ENCODE results near the gene TNFAIP8L3.

The TNFAIP8L3 gene

GRCh38 chr15:51089699-51090453 is 4.8 kb downstream of the TNFAIP8L3 start:
- DNase-seq (ENCODE audit: low read depth in 3 of 3) = no peak

GRCh38 chr15:51089041-51089440 is 5.7 kb downstream of the TNFAIP8L3 start:
- no peak for DNase-seq (ENCODE audit: low read depth in 3 of 3)

- no peak for DNase-seq (ENCODE audit: low read depth in 3 of 3)
These were observed 6.1 kb downstream of the TNFAIP8L3 start for GRCh38 chr15:51088585-51088984.

- no peak for DNase-seq (ENCODE audit: low read depth in 3 of 3)
These were observed 7.2 kb downstream of the TNFAIP8L3 start for GRCh38 chr15:51087513-51087912.

- DNase-seq (ENCODE audit: low read depth in 3 of 3) = no peak
These were observed 8.3 kb downstream of the TNFAIP8L3 start for GRCh38 chr15:51086409-51086808.

- no peak for DNase-seq (ENCODE audit: low read depth in 3 of 3)
These were observed 8.9 kb downstream of the TNFAIP8L3 start for GRCh38 chr15:51085764-51086163.

GRCh38 chr15:51083641-51084166 is 11.0 kb downstream of the TNFAIP8L3 start:
- no peak for DNase-seq (ENCODE audit: low read depth in 3 of 3)

- no peak for DNase-seq (ENCODE audit: low read depth in 3 of 3)
These were observed 12.5 kb downstream of the TNFAIP8L3 start for GRCh38 chr15:51082246-51082645.

GRCh38 chr15:51080286-51080685 is 14.4 kb downstream of the TNFAIP8L3 start:
- no peak for DNase-seq (ENCODE audit: low read depth in 3 of 3)

GRCh38 chr15:51079226-51079625 is 15.5 kb downstream of the TNFAIP8L3 start:
- DNase-seq (ENCODE audit: low read depth in 3 of 3) = no peak

- peak in 2 of 3 experiments; percentile 26 to 34 for DNase-seq (ENCODE audit: low read depth in 3 of 3)
These were observed 17.2 kb downstream of the TNFAIP8L3 start for GRCh38 chr15:51077221-51078153.

GRCh38 chr15:51076524-51077220 is 18.0 kb downstream of the TNFAIP8L3 start:
- DNase-seq (ENCODE audit: low read depth in 3 of 3) = no peak

- DNase-seq (ENCODE audit: low read depth in 3 of 3) = no peak
These were observed 18.7 kb downstream of the TNFAIP8L3 start for GRCh38 chr15:51075826-51076523.

- no peak for DNase-seq (ENCODE audit: low read depth in 3 of 3)
These were observed 19.3 kb downstream of the TNFAIP8L3 start for GRCh38 chr15:51075364-51075763.

- no peak for DNase-seq (ENCODE audit: low read depth in 3 of 3)
These were observed 19.8 kb downstream of the TNFAIP8L3 start for GRCh38 chr15:51074926-51075325.

GRCh38 chr15:51071578-51071977 is 23.1 kb downstream of the TNFAIP8L3 start:
- no peak for DNase-seq (ENCODE audit: low read depth in 3 of 3)

- no peak for DNase-seq (ENCODE audit: low read depth in 3 of 3)
These were observed 24.7 kb downstream of the TNFAIP8L3 start for GRCh38 chr15:51069983-51070382.

GRCh38 chr15:51067510-51067909 is 27.2 kb downstream of the TNFAIP8L3 start:
- DNase-seq (ENCODE audit: low read depth in 3 of 3) = no peak

- DNase-seq (ENCODE audit: low read depth in 3 of 3) = no peak
These were observed 28.9 kb downstream of the TNFAIP8L3 start for GRCh38 chr15:51065781-51066180.

GRCh38 chr15:51065261-51065660 is 29.4 kb downstream of the TNFAIP8L3 start:
- DNase-seq (ENCODE audit: low read depth in 3 of 3) = no peak

GRCh38 chr15:51062736-51063135 is 32.0 kb downstream of the TNFAIP8L3 start:
- no peak for DNase-seq (ENCODE audit: low read depth in 3 of 3)

All from stimulated activated CD4-positive, alpha-beta T cell treated with anti-CD3 and anti-CD28 coated beads, TNF-alpha, amount 100 ng/mL, for 4 hours (primary cell).